Breast epithelium (tissue), 4 donors: Measurements from ENCODE around the gene TANGO2. TPM values are rescaled to one million over a fixed set of nuclear protein-coding genes. Genes with fewer than 3 reads are reported as not detected.

Experiments
- DNase-seq, 2 donors: peaks; one replicate each; pipeline ENCODE4 v3.0.0-alpha.2; 2019; ENCODE audit warnings: low spot score in 2 of 2
- H3K27ac ChIP-seq, 2 donors: fragments of 200-600 bp; sonication (generic) in 1 of 2; one replicate each; pipeline ENCODE4 v1.5.1; 2016 to 2019; ENCODE audit warnings: mild to moderate bottlenecking in 1 of 2
- H3K27me3 ChIP-seq, 2 donors: fragments of 200-600 bp; sonication (generic) in 1 of 2; one replicate each; pipeline versions ENCODE4 v1.5.1 to v1.6.0; 2017 to 2019; ENCODE audit warnings: control low read depth in 1 of 2, mild to moderate bottlenecking in 1 of 2
- H3K36me3 ChIP-seq: fragments of 200-600 bp; one replicate; pipeline ENCODE4 v1.5.1; 2019
- H3K4me1 ChIP-seq, 2 donors: fragments of 200-600 bp; sonication (generic); one replicate each; pipeline ENCODE4 v1.5.1; 2016 to 2019; ENCODE audit warnings: control low read depth in 1 of 2
- H3K4me3 ChIP-seq, 3 donors: fragments of 200-600 bp; sonication (generic); 1 replicate in 2 of 3; 2 replicates in 1 of 3; pipeline ENCODE4 v1.5.1; 2016 to 2019; ENCODE audit warnings: mild to moderate bottlenecking in 3 of 3, moderate library complexity in 2 of 3
- H3K9me3 ChIP-seq, 2 donors: fragments of 200-600 bp; sonication (generic) in 1 of 2; one replicate each; pipeline ENCODE4 v1.5.1; 2016 to 2019; ENCODE audit warnings: control low read depth in 1 of 2
- CTCF ChIP-seq, 3 donors: fragments of 450-650 bp; IDR thresholded peaks; one replicate each; pipeline ENCODE4 v1.5.1; 2016 to 2017; ENCODE audit warnings: antibody characterized with exemption in 3 of 3, mild to moderate bottlenecking in 3 of 3, moderate library complexity in 3 of 3
- POLR2A ChIP-seq: fragments of 450-650 bp; IDR thresholded peaks from one replicate; pipeline ENCODE4 v1.6.1; 2016; ENCODE audit warnings: antibody characterized with exemption, mild to moderate bottlenecking, moderate library complexity
- POLR2AphosphoS5 ChIP-seq, 3 donors: sonication (generic); formaldehyde crosslinking; IDR thresholded peaks; one replicate each; pipeline ENCODE4 v1.6.1; 2017; ENCODE audit warnings: antibody characterized with exemption in 3 of 3
- intact Hi-C: fragments of 100-400 bp; cut with DNase I; formaldehyde crosslinking; loops from one replicate; pipeline ENCODE4 v1.15.1; 2023; ENCODE audit warnings: low total_unique reads
- total RNA-seq, 3 donors: library from RNA; depleted of rRNA; stranded (reverse); fragments of >200 nt; gene quantifications; one replicate each; pipeline ENCODE4 v1.1.0, GENCODE V29; 2016

The TANGO2 gene
- total RNA-seq, 3 donors from 2014 or later = 25.9 to 55.4 (median 33.4) TPM

- Histone ChIP-seq H3K4me3 (no peak overlapping the region), H3K27me3 (no peaks in the 10 kb centered on the region), H3K9me3 (peaks cover 0 to 5% of the 10 kb centered on the region in 2 donors), H3K27ac (no peak overlapping the region), H3K4me1 (no peaks in the 10 kb centered on the region), H3K36me3 (no peaks in the 10 kb centered on the region)
- intact Hi-C loops = no loop called here
- TF ChIP-seq POLR2AphosphoS5 (IDR thresholded peaks at IDR 0.05) = no peak
- TF ChIP-seq CTCF (IDR thresholded peaks at IDR 0.05) = no peak
- no peak for DNase-seq
Observed at GRCh38 chr22:20004464-20004863, 16.4 kb upstream of the TANGO2 start.

GRCh38 chr22:20008221-20008995, 12.5 kb upstream of the TANGO2 start:
- no peaks in the 10 kb centered on the region for H3K4me1 ChIP-seq
- no peak for DNase-seq
- TF ChIP-seq POLR2AphosphoS5 (IDR thresholded peaks at IDR 0.05) (no peak), CTCF (IDR thresholded peaks at IDR 0.05) (no peak), POLR2A (no peak)
- intact Hi-C loops = no loop called here
- no peaks in the 10 kb centered on the region for H3K36me3 ChIP-seq
- H3K4me3 ChIP-seq = no peak overlapping the region
- H3K9me3 ChIP-seq = peaks cover 0 to under 1% of the 10 kb centered on the region in 2 donors
- no peak overlapping the region for H3K27ac ChIP-seq
- H3K27me3 ChIP-seq = no peaks in the 10 kb centered on the region

GRCh38 chr22:20009018-20009491, 11.9 kb upstream of the TANGO2 start:
- DNase-seq = no peak
- no peaks in the 10 kb centered on the region for H3K9me3 ChIP-seq
- H3K36me3 ChIP-seq = no peaks in the 10 kb centered on the region
- no peak overlapping the region for H3K4me3 ChIP-seq
- no peaks in the 10 kb centered on the region for H3K27me3 ChIP-seq
- TF ChIP-seq CTCF (IDR thresholded peaks at IDR 0.05) = no peak
- TF ChIP-seq POLR2A = no peak
- TF ChIP-seq POLR2AphosphoS5 (IDR thresholded peaks at IDR 0.05) = no peak
- no peaks in the 10 kb centered on the region for H3K4me1 ChIP-seq
- intact Hi-C loops = no loop called here
- H3K27ac ChIP-seq = no peak overlapping the region

- H3K4me1 ChIP-seq = no peaks in the 10 kb centered on the region
- no peak overlapping the region for H3K4me3 ChIP-seq
- H3K9me3 ChIP-seq = no peaks in the 10 kb centered on the region
- no peak overlapping the region for H3K27ac ChIP-seq
- H3K36me3 ChIP-seq = no peaks in the 10 kb centered on the region
- intact Hi-C loops = loop anchor here (5.0 kb wide), 1 partner anchor 37 kb away; no protein-coding TSS in a partner anchor
- H3K27me3 ChIP-seq = no peaks in the 10 kb centered on the region
- DNase-seq = no peak
- no peak for TF ChIP-seq POLR2AphosphoS5 (IDR thresholded peaks at IDR 0.05)
- no peak for TF ChIP-seq CTCF (IDR thresholded peaks at IDR 0.05)
- TF ChIP-seq POLR2A = no peak
Observed at GRCh38 chr22:20009582-20010306, 11.2 kb upstream of the TANGO2 start.
